Breast epithelium (tissue), 3 donors: Measurements from ENCODE around the gene NPC1L1.

Source experiments
- POLR2A ChIP-seq: fragments of 450-650 bp; IDR thresholded peaks from one replicate; pipeline ENCODE4 v1.6.1; 2016; ENCODE audit warnings: antibody characterized with exemption, mild to moderate bottlenecking, moderate library complexity
- TF ChIP-seq, protein P1 (sequence below), 3 donors: fragments of 450-650 bp; IDR thresholded peaks; one replicate each; pipeline ENCODE4 v1.5.1; 2016 to 2017; ENCODE audit warnings: antibody characterized with exemption in 3 of 3, mild to moderate bottlenecking in 3 of 3, moderate library complexity in 3 of 3

DNA sequence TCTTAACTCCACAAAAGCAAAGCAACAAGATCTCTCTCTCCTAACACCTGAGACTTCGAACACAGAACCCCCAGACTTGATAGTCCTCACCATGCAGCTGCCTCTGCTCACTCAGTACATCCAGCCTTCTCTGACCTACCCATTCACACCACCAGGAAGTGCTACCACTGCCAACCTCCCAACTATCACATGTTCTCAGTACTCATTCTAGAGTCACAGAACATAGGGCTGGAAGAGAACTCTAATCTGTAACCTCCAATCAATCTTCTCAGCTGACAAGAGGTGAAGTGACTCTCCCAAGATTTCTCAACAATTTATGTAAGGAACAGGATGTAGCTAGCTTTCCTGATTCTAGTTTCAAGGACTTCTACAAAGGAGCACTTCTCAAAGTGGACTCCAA, 54.4 kb downstream of the NPC1L1 start:
- TF ChIP-seq, protein P1, sequence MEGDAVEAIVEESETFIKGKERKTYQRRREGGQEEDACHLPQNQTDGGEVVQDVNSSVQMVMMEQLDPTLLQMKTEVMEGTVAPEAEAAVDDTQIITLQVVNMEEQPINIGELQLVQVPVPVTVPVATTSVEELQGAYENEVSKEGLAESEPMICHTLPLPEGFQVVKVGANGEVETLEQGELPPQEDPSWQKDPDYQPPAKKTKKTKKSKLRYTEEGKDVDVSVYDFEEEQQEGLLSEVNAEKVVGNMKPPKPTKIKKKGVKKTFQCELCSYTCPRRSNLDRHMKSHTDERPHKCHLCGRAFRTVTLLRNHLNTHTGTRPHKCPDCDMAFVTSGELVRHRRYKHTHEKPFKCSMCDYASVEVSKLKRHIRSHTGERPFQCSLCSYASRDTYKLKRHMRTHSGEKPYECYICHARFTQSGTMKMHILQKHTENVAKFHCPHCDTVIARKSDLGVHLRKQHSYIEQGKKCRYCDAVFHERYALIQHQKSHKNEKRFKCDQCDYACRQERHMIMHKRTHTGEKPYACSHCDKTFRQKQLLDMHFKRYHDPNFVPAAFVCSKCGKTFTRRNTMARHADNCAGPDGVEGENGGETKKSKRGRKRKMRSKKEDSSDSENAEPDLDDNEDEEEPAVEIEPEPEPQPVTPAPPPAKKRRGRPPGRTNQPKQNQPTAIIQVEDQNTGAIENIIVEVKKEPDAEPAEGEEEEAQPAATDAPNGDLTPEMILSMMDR (IDR thresholded peaks at IDR 0.05), result no peak
- no peak for TF ChIP-seq POLR2A
